PFSK-1 (cell line): ENCODE data around the gene MKNK2.

Experiments used
- POLR2AphosphoS5 ChIP-seq: IDR thresholded peaks from 2 replicates; pipeline ENCODE4 v1.6.1; 2012; ENCODE audit warnings: low read depth, mild to moderate bottlenecking, control low read depth, low read length, moderate library complexity
- TAF1 ChIP-seq: IDR thresholded peaks from 2 replicates; pipeline ENCODE4 v1.6.1; 2012; ENCODE audit warnings: low read length, control low read depth, borderline replicate concordance; ENCODE audit not compliant: insufficient read depth

DNA sequence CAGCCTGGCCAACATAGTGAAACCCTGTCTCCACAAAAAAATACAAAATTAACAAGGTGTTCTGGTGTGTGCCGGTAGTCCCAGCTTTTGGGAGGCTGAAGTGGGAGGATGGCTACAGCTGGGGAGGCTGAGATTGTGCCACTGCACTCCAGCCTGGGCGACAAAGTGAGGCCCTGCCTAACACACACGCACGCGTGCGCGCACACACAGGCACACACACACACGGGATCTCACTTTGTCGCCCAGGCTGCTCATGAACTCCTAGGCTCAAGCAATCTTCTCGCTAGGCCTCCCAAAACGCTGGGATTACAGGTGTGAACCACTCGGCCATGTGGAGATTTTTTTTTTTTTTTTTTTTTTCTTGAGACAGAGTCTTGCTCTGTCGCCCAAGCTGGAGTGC lies 32.3 kb downstream of the MKNK2 start:
- TF ChIP-seq TAF1 (no peak), POLR2AphosphoS5 (no peak)
